AG08396 (cell line): ENCODE measurements around the gene FBXL13.
"Not testable (repeated sequence)": the region's sequence is repeated elsewhere in the genome, so short reads cannot be mapped to it uniquely, and the experiment has no call there.

ENCODE experiments used
- DNase-seq: peaks from one replicate; pipeline ENCODE4 v3.0.0; 2012; ENCODE audit warnings: low spot score, mixed read lengths

Gene FBXL13

DNA sequence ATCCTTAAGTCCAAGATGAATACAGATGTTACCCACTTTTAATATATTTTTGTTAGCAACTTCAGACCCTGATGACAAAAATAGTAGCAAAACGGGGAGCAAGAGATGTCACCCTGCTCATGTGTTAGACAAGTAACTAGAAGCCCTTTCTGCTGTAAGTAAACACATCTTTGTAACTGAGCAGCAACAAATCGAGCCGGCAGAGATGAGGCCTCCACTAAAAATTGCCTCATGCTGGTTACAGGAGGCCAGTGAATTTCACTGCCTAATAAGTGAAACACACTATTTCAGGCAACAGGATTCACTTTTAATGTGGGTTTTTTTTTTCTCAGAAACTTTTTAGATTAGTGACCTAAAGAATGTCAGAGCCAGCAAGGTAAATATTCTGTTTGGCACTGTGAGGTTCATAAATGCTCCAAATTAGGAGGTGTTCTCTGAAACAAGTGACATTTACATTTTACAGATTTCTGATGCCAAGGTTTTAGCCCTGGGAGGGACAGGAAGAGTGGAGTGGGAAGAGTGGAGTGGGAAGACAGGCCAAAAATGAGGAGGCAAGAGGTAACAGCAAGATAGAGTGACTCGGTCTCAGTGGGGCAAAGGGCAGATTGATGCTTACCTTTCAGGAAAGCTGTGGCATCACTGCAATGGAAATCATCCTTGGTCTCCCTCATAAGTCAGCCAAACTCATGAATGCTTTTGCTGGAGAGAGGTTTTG, 215.4 kb downstream of the FBXL13 start:
- no peak for DNase-seq

DNA sequence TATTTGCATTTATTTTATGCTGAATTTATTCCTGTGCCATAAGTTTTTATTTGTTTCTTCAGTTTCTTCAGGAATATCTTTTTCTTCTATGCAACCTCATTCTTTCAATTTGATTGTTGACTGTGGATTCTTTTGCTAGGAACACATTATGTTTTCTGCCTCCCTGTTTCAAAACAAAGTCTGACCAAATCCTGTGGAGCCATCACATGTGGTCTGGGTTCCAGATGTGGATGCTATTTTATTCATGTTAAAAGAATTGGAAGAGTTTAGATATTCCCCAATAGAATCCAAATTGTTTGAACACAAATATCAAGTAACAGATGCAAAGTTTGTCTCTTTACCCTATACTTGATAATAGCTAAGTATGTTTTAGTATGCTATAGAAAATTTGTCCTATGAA, 218.6 kb downstream of the FBXL13 start:
- DNase-seq, result no peak

DNA sequence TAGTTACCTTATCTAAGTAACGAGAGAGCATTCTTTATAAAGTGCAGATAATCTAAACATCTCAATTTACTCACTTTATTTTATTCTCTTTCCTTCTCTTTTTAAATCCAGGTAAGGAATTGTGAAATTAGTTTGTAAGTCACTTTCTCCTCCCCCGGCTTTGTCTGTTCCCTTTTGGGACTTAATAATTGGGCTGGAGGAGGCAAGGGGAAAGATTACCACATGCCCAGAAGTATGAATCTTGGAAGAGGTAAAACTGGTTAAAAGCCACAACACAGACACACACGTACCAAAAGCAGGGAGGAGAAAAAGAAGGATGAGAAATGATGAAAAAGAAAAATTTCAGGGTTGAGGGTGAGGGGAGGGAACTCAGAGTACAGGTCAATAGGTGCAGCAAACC, 225.1 kb downstream of the FBXL13 start:
- no peak for DNase-seq

DNA sequence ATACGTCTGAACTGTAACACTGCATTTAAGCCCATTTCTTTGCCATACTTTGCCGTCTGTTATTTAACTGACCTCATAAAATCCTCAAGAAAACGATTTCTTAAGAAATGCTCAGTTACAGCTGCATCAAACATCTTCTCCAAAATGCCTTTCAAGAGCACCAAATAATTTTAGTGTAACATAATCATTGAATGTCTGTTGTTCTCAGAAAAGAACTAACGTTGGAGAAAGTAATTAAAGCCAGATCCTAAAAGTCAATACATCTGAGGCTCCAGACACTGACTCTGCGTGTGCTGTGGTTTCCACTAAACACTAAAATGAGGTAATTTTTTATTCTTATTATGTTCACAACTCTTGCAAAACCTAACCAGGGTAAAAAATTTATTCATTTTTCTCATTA, 225.5 kb downstream of the FBXL13 start:
- no peak for DNase-seq

DNA sequence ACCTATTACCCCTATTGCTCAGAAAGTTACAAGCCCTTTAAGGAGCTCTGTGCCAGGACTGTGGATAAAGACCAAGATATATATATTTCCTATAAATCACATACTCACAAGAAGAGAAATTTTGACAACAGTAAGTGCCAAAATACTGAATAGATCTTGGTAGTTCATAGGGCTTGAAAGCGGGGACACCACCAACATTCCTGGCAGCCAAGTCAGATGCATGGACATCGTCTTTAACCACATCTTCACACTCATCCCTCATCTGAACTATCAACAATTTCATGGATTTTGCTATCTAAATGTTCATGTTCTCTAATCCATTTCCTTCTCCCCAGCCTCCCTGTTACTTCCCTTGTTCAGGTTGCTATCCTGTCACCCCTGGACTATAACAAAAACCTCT, 229.2 kb downstream of the FBXL13 start:
- no peak for DNase-seq

DNA sequence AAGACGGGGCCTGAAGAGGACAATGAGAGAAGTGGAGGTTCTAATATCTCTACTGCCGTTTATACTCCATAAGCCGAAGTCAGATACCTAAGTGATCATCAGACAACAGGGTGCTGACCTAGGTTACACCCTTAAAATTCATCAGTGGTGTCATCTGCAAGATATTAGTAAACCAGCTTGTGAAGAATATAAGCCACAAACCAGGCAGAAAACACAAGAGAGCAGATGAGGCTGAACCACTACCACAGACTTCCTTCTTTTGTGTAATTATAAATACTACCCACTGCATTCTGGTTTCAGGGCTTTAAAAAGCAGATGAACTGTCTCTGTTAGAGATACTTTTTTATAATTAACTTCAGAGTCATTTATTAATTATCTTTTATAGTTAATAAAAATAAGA, 230.7 kb downstream of the FBXL13 start:
- no peak for DNase-seq

DNA sequence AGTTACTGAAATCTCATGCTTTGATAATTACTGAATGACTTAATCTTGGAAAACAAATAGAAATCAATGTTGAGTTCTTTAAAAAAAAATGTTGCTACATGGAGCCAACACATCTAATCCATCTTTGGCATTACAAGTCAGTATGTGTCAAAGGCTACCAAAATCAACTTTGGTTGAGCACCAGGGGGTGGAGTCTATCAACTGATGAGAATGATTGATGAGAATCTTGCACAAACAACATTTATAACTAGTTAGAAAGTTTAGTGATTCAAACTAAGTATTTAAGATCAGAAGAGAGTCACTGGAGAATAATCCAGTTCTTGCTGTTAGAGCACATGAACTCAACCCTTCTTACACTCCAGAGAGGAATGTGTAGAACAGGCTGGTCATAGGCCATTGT, 232.3 kb downstream of the FBXL13 start:
- DNase-seq, result no peak

- no peak for DNase-seq
Observed at GRCh38 chr7:102841290-102841689, 233.3 kb downstream of the FBXL13 start.

- no peak for DNase-seq
Observed at GRCh38 chr7:102840404-102840803, 234.2 kb downstream of the FBXL13 start.

DNA sequence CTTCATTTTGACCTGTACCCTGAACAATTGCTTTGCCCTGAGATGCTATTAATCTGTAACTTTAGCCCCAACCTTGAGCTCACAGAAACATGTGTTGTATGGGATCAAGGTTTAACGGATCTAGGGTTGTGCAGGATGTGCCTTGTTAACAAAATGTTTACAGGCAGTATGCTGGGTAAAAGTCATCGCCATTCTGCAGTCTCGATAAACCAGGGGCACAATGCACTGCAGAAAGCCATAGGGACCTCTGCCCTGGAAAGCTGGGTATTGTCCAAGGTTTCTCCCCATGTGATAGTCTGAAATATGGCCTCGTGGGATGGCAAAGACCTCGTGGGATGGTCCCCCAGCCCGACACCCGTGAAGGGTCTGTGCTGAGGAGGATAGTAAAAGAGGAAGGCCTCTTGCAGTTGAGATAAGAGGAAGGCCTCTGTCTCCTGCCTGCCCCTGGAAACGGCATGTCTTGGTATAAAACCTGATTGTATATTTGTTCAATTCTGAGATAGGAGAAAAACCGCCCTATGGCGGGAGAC, 236.0 kb downstream of the FBXL13 start:
- not testable (repeated sequence) for DNase-seq

GRCh38 chr7:102837802-102838201, 236.8 kb downstream of the FBXL13 start:
- no peak for DNase-seq

- no peak for DNase-seq
Observed at GRCh38 chr7:102836977-102837376, 237.6 kb downstream of the FBXL13 start.

- peak; percentile 34 for DNase-seq
Observed at GRCh38 chr7:102836191-102836919, 238.2 kb downstream of the FBXL13 start.

- DNase-seq, result peak; percentile 28
Observed at GRCh38 chr7:102834999-102835398, 239.6 kb downstream of the FBXL13 start.

DNA sequence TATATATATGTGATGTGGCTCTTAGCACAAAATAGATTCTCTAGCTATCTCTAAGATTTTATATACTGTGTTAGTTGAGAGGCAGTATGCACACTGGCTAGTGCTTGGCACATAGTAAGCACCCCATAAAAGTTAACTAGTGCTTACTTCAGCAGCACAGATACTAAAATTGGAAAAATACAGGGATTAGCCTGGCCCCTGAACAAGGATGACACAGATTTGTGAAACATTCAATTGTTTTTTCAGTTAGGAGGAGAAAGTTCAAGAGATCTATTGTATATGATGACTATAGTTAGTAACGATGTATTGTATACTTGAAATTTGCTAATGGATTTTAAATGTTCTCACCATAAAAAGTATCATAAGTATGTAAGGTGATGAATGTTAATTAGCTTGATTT, 240.1 kb downstream of the FBXL13 start:
- DNase-seq, result no peak

DNA sequence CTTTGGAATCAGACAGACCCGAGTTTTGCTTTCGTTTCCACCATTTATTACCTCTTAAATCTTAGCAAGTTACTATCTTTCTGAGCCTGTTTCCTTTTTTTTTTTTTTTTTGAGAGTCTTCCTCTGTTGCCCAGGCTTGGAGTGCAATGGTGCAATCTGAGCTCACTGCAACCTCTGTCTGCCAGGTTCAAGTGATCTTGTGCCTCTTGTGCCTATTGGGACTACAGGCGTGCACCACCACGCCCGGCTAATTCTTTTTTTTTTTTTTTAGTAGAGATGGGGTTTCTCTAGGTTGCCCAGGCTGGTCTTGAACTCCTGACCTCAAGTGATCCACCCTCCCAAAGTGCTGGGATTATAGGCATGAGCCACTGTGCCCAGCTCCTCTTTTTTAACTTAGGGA, 241.3 kb downstream of the FBXL13 start:
- DNase-seq, result no peak

GRCh38 chr7:102832674-102833073, 241.9 kb downstream of the FBXL13 start:
- no peak for DNase-seq

DNA sequence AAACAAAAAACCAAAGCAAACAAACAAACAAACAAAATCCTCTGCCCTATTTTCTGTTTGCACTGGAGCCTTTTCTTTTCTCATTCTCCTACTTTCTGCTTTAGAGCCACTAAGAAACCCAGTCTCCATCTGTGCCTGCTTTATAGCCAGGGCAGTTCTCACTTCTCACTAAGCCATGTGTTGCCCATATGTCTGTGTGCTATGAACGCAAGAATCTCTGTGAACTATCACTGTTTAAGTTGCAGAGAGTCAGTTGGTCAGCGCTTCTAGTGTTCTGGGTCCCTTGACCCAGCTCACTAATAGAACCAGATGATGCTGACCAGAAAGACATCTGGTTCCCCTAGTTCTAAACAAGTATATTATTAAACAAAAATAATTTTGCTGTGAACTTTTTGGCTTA, 244.4 kb downstream of the FBXL13 start:
- DNase-seq, result no peak

DNA sequence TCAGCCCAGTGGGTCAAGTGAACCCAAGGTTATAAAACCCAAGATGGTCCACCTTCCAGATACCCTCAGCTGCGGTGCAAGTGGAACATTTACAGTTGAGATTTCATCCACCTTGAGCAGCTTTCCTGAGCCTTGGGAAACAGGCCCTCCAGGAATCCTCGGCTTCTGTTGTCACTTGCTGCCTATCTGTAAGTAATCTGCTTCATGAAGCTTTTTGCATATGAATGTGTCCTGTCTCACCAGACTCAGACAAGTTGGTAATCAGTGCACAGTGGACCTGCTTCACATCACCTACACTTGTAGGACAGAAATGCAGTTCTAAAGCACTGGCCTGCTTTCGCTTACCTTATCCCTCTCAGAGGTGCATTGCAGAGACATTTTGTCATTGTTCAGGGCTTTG, 245.5 kb downstream of the FBXL13 start:
- no peak for DNase-seq

- no peak for DNase-seq
Observed at GRCh38 chr7:102828286-102828685, 246.3 kb downstream of the FBXL13 start.

DNA sequence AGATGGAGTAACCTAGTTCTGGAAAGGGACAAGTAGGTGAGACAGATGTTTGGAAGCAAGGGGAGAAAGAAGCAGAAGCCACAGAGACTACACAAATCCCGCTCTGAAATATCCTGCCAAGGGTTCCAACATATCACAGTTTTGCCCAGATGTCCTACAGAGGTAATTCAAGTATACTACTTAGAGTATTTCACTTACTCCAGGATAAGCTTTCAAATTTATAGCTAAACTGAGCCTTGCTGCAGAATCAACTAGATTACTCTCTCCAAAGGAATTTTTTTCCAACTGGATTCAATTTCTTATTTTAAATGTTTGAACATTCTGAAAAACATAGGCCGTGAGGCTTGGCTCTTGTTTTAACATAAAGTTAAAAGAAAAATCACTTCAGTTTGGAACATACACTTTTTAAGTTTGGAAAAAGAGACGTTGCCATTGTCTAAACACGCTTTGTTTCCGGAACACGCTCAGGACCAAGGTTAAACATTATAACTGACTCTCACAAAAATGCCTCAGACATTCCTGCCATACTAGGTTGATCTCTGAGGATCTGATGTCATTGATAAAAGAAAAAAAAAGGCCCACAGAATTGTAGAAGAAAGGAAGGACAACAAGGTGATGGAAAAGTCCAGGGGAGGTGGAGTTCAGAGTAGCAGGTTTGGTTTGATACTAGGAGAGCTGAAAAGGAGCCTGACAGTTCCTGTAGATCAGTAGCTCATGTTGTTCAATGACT, 251.0 kb downstream of the FBXL13 start:
- no peak for DNase-seq

- no peak for DNase-seq
Observed at GRCh38 chr7:102821994-102822747, 252.4 kb downstream of the FBXL13 start.
